Caco-2 (cell line): ENCODE measurements around the gene BIRC5. TPM values are rescaled to one million over a fixed set of nuclear protein-coding genes. Genes with fewer than 3 reads are reported as not detected.

ENCODE experiments used
- BruUV-seq: library from RNA; stranded (reverse); fragments of 400-500 nt; replicated peaks from 2 replicates; lab custom pipeline; 2021; lab: Mats Ljungman, UMichigan
- CTCF ChIA-PET: fragments of 300-600 bp; sonication (Branson Sonifier 250); formaldehyde crosslinking; loops from one replicate; lab custom pipeline; 2022; ENCODE audit warnings: antibody characterized with exemption; lab: Charles Lee
- POLR2A ChIA-PET: fragments of 300-600 bp; sonication (Branson Sonifier 250); formaldehyde crosslinking; loops from one replicate; lab custom pipeline; 2022; ENCODE audit warnings: antibody characterized with exemption; lab: Charles Lee
- DNase-seq, 2 experiments: peaks; one replicate each; pipeline versions ENCODE4 v3.0.0 to v3.0.0-alpha.2; 2020 to 2022
- H3K27me3 ChIP-seq: replicated peaks from 2 replicates; pipeline ENCODE4 v1.6.0; 2011; ENCODE audit warnings: low read length; ENCODE audit not compliant: control insufficient read depth, insufficient read depth
- H3K36me3 ChIP-seq: 2 replicates; pipeline ENCODE4 v1.5.1; 2011; ENCODE audit warnings: low read length; ENCODE audit not compliant: control insufficient read depth, insufficient read depth
- H3K4me1 ChIP-seq: fragments of 250-450 bp; sonication (Bioruptor Pico); 2 replicates; pipeline ENCODE4 v1.5.1; 2020; ENCODE audit warnings: mild to moderate bottlenecking
- H3K4me3 ChIP-seq: 2 replicates; pipeline ENCODE4 v1.5.1; 2011; ENCODE audit warnings: low read depth, mild to moderate bottlenecking, control low read depth, low read length
- H3K9me3 ChIP-seq: fragments of 250-450 bp; sonication (Bioruptor Pico); 2 replicates; pipeline ENCODE4 v1.5.1; 2020; ENCODE audit warnings: mild to moderate bottlenecking, moderate library complexity
- H3K27ac Mint-ChIP-seq: one replicate; pipeline ENCODE4 v1.8.0; 2022; ENCODE audit warnings: mixed read lengths; ENCODE audit not compliant: unreplicated experiment
- H3K27me3 Mint-ChIP-seq: one replicate; pipeline ENCODE4 v1.8.0; 2022; ENCODE audit warnings: mixed read lengths; ENCODE audit not compliant: insufficient read depth, unreplicated experiment
- H3K36me3 Mint-ChIP-seq: one replicate; pipeline ENCODE4 v1.8.0; 2022; ENCODE audit warnings: mild to moderate bottlenecking, mixed read lengths; ENCODE audit not compliant: insufficient read depth, unreplicated experiment
- H3K4me1 Mint-ChIP-seq: one replicate; pipeline ENCODE4 v1.8.0; 2022; ENCODE audit warnings: low read depth, mixed read lengths; ENCODE audit not compliant: unreplicated experiment
- H3K4me3 Mint-ChIP-seq: one replicate; pipeline ENCODE4 v1.8.0; 2022; ENCODE audit warnings: mild to moderate bottlenecking, moderate library complexity, mixed read lengths; ENCODE audit not compliant: unreplicated experiment
- H3K9me3 Mint-ChIP-seq: one replicate; pipeline ENCODE4 v1.8.0; 2022; ENCODE audit warnings: mixed read lengths; ENCODE audit not compliant: unreplicated experiment
- intact Hi-C: fragments of 100-400 bp; cut with micrococcal nuclease; formaldehyde crosslinking; loops from one replicate; pipeline ENCODE4 v1.10.0; 2022; ENCODE audit not compliant: unreplicated experiment
- total RNA-seq: library from RNA; stranded (reverse); gene quantifications from 2 replicates; pipeline ENCODE4 v1.2.3, GENCODE V29; 2022
- TF ChIP-seq, protein P1 (sequence below), 2 experiments: fragments of 200-600 bp in 1 of 2; IDR thresholded peaks; 1 replicate in 1 of 2; 2 replicates in 1 of 2; pipeline versions ENCODE4 v1.5.1 to v1.8.0; 2011 to 2022; ENCODE audit warnings: antibody characterized with exemption in 1 of 2, control low read depth in 1 of 2, inconsistent platforms in 1 of 2, low read depth in 1 of 2, low read length in 1 of 2, mild to moderate bottlenecking in 1 of 2, moderate library complexity in 1 of 2; ENCODE audit not compliant: insufficient read depth in 1 of 2, severe bottlenecking in 1 of 2, unreplicated experiment in 1 of 2

BIRC5 gene
- total RNA-seq, 1 experiment from 2014 or later: 88.8 TPM

DNA sequence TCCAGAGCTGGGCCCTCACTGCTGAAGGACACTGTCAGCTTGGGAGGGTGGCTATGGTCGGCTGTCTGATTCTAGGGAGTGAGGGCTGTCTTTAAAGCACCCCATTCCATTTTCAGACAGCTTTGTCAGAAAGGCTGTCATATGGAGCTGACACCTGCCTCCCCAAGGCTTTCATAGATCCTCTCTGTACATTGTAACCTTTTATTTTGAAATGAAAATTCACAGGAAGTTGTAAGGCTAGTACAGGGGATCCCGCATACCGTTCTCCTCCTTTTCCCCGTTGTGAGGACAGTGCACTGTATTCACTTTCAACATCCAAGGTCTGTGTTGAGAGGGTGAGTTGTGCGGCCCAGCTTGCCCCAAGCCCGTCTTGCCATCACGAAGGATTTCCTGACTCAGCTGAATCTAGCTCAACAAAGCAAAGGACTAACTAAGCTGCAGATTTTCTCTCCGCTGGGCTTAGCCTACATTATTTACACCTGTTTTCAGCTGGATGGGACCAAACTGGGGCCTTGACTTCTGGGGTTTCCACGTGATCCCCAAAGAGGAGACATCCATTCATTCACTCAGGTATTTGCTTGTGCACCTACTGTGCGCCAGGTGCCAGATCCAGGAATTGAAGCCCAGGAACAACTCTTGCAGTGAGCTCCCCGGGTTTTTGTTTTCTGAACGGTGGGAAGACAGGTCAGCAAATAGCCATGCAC is 12.2 kb downstream of the BIRC5 start:
- Histone ChIP-seq H3K27me3 (no peaks in the 10 kb centered on the region), H3K36me3 (no peaks in the 10 kb centered on the region), H3K9me3 (no peaks in the 10 kb centered on the region), H3K4me3 (no peak overlapping the region), H3K4me1 (no peaks in the 10 kb centered on the region)
- intact Hi-C loops: no loop called here
- TF ChIP-seq, protein P1, sequence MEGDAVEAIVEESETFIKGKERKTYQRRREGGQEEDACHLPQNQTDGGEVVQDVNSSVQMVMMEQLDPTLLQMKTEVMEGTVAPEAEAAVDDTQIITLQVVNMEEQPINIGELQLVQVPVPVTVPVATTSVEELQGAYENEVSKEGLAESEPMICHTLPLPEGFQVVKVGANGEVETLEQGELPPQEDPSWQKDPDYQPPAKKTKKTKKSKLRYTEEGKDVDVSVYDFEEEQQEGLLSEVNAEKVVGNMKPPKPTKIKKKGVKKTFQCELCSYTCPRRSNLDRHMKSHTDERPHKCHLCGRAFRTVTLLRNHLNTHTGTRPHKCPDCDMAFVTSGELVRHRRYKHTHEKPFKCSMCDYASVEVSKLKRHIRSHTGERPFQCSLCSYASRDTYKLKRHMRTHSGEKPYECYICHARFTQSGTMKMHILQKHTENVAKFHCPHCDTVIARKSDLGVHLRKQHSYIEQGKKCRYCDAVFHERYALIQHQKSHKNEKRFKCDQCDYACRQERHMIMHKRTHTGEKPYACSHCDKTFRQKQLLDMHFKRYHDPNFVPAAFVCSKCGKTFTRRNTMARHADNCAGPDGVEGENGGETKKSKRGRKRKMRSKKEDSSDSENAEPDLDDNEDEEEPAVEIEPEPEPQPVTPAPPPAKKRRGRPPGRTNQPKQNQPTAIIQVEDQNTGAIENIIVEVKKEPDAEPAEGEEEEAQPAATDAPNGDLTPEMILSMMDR (IDR thresholded peaks at IDR 0.05; ENCODE audit: insufficient read depth in 1 of 2, low read depth in 1 of 2, low read length in 1 of 2, severe bottlenecking in 1 of 2, unreplicated experiment in 1 of 2): no peak
- no peaks in the 10 kb centered on the region for H3K9me3 Mint-ChIP-seq
- no peaks in the 10 kb centered on the region for H3K27me3 Mint-ChIP-seq
- DNase-seq: no peak
- CTCF ChIA-PET: interaction anchor here (1.4 to 2.2 kb wide), 3 partner anchors 25 to 39 kb away, joined by 3 to 15 read pairs (median 3); partner anchors contain the start of genes AFMID and TK1
- POLR2A ChIA-PET: no interaction called here
- no peak overlapping the region for H3K27ac Mint-ChIP-seq
- H3K4me3 Mint-ChIP-seq: no peak overlapping the region
- no TSS peak for BruUV-seq
- H3K4me1 Mint-ChIP-seq: no peaks in the 10 kb centered on the region
- peaks cover 38% of the 10 kb centered on the region for H3K36me3 Mint-ChIP-seq

GRCh38 chr17:78226759-78227454 is 12.9 kb downstream of the BIRC5 start:
- Histone ChIP-seq H3K4me1 (no peaks in the 10 kb centered on the region), H3K36me3 (no peaks in the 10 kb centered on the region), H3K27me3 (no peaks in the 10 kb centered on the region), H3K9me3 (no peaks in the 10 kb centered on the region), H3K4me3 (no peak overlapping the region)
- no peak for DNase-seq
- intact Hi-C loops: no loop called here
- no peaks in the 10 kb centered on the region for H3K9me3 Mint-ChIP-seq
- ChIA-PET POLR2A (no interaction called here), CTCF (interaction anchor here (2.2 kb wide), 1 partner anchor 24 kb away, joined by 15 read pairs; no protein-coding TSS in a partner anchor)
- H3K4me3 Mint-ChIP-seq: no peak overlapping the region
- H3K27me3 Mint-ChIP-seq: no peaks in the 10 kb centered on the region
- H3K36me3 Mint-ChIP-seq: peaks cover 32% of the 10 kb centered on the region
- H3K4me1 Mint-ChIP-seq: no peaks in the 10 kb centered on the region
- no peak overlapping the region for H3K27ac Mint-ChIP-seq
- BruUV-seq: no TSS peak
- TF ChIP-seq, protein P1 (IDR thresholded peaks at IDR 0.05; ENCODE audit: insufficient read depth in 1 of 2, low read depth in 1 of 2, low read length in 1 of 2, severe bottlenecking in 1 of 2, unreplicated experiment in 1 of 2): no peak

DNA sequence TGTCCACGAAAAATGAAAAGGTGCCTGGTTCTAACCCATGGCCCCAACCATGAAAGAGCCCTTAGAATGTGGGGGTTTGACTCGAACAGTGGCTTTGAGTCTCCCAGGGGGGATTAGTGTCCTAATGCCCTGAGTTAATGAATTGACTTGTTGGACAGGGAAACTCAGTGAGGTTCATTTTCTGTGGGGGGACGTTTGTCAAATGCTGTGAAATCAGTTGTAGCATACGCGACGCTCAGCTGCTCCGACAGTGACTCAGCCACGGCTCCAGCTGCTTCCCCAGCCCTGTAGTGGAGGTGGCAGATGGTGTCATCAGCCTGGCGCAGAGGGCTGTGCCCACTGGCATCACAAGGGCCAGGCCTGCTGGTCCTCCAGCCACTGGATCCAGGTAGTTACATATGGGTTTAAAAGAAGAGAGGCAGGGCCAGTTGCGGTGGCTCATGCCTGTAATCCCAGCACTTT is 13.4 kb downstream of the BIRC5 start:
- Mint-ChIP-seq H3K27ac (no peak overlapping the region), H3K9me3 (no peaks in the 10 kb centered on the region), H3K36me3 (peaks cover 28% of the 10 kb centered on the region), H3K27me3 (no peaks in the 10 kb centered on the region), H3K4me1 (no peaks in the 10 kb centered on the region), H3K4me3 (no peak overlapping the region)
- H3K4me3 ChIP-seq: no peak overlapping the region
- BruUV-seq: no TSS peak
- no peaks in the 10 kb centered on the region for H3K9me3 ChIP-seq
- no peaks in the 10 kb centered on the region for H3K27me3 ChIP-seq
- CTCF ChIA-PET: interaction anchor here (2.2 kb wide), 1 partner anchor 24 kb away, joined by 15 read pairs; no protein-coding TSS in a partner anchor
- no peaks in the 10 kb centered on the region for H3K4me1 ChIP-seq
- intact Hi-C loops: no loop called here
- TF ChIP-seq, protein P1 (IDR thresholded peaks at IDR 0.05; ENCODE audit: insufficient read depth in 1 of 2, low read depth in 1 of 2, low read length in 1 of 2, severe bottlenecking in 1 of 2, unreplicated experiment in 1 of 2): no peak
- DNase-seq: no peak
- no peaks in the 10 kb centered on the region for H3K36me3 ChIP-seq
- POLR2A ChIA-PET: no interaction called here
